Left lobe of liver (tissue), 2 donors: ENCODE measurements around the gene DBX2. TPM values are rescaled to one million over a fixed set of nuclear protein-coding genes. Genes with fewer than 3 reads are reported as not detected.
"Not testable (repeated sequence)": the region's sequence is repeated elsewhere in the genome, so short reads cannot be mapped to it uniquely, and the experiment has no call there.

ENCODE experiments used
- ATAC-seq: fragments of 200-7000 bp; cut with Tn5 transposase; one replicate; pipeline ENCODE4 v1.9.1; 2020; ENCODE audit warnings: mild to moderate bottlenecking, moderate library complexity
- DNase-seq: peaks from one replicate; pipeline ENCODE4 v3.0.0-alpha.2; 2020; ENCODE audit warnings: low spot score
- total RNA-seq: library from RNA; stranded (reverse); gene quantifications from one replicate; pipeline ENCODE4 v1.2.1, GENCODE V29; 2021
- donor health status: DM: no; HTN: no; CAD: no; lungs with moderate emphysema.
- donor health status: DM: no; HTN: yes; CAD: no.

The DBX2 gene
- total RNA-seq, 1 donor from 2014 or later = not detected

DNA sequence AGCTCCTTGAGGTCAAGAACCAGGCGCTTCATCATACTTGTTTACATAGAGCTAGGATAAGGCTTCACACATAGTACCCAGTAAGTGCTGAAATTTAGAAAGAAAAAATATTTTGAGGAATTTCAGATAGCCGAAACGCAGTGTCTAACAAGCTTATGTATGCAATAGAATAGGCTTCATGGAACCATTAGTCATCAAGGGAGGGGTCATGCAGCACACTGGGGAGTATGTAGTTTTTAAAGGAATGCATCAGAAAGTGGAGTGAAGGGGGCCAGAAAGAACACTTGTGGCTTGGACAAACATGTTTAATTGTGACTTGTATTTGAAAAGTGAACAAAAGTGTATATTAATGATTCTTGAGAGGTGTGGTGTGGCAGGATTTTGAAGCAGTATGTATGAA lies 38.1 kb downstream of the DBX2 start:
- no peak for ATAC-seq
- no peak for DNase-seq

DNA sequence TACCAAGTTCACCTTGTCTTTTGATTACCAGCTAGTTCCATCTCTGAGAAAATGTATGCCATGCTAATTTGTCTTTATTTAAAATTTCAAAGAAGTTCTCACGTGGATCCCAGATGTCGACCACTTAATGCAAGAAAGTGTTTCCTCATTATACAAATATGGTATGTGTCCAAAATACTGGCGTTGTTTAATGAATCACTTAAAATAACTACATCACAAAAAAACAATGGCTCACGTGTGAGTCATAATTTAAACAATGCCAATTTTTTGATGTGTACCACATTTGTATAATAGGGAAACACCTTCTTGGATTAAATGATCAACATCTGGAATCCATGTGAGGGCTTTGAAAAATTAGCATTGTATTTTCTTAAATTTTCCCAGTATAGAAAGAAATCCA lies 40.8 kb downstream of the DBX2 start:
- ATAC-seq = no peak

DNA sequence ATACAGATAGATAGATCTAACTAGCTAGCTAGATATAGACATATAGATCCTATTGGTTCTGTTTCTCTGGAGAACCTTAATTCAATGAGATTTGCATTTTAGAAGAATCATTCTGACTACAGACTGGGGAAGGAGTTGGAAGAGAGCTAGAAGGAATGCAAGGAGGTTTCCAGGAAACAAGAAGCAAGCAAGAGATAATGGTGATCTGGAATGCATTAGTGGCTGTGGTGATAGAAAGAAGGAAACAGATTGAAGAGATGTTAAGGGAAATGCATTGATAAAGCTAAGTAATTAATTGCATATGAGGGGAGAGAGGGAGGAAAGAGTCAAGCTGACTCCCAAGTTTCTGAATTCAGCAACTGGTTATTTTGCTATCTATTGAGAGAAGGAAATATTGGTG lies 42.7 kb downstream of the DBX2 start:
- DNase-seq (no peak), ATAC-seq (no peak)

More for the DNA sequence above, 40.8 kb downstream of the DBX2 start:
- DNase-seq = no peak

DNA sequence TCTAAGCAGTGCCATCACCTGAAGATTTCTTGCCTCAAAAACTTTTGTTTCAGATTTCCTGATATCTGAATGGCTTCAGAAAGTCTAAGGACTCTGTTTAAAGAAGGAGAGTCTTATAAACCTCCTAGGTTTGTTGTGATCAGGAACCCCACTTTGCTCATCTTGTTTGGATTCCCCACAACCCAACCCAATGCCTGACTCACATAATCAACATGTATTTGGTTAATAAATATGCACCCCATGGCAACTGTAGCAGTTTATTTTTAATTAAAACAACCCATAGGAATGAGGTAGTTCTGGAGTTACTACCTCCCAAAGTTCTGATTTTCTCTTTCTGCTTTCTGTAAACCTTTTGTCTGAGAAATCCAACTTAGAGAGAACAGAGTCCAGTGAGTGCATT lies 51.5 kb downstream of the DBX2 start:
- ATAC-seq (no peak), DNase-seq (no peak)

DNA sequence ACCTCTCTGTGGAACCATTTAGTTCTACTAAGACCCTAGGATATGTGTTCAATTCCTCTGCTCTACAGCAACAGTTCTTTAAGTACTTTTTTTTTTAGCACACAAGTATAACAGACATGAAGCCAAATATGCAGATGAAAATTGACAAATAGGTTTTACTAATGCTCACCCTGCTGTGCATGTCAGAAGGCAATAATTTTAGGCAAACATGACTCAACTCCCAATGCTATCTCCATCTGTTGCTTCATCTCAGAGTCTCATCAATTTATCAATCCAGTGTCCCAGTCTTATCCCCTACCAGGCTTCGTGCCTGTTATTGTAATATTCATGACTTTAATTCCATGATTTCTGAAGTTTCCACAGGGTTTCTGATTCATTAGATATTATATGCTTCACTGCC lies 57.7 kb downstream of the DBX2 start:
- ATAC-seq (no peak), DNase-seq (no peak)

DNA sequence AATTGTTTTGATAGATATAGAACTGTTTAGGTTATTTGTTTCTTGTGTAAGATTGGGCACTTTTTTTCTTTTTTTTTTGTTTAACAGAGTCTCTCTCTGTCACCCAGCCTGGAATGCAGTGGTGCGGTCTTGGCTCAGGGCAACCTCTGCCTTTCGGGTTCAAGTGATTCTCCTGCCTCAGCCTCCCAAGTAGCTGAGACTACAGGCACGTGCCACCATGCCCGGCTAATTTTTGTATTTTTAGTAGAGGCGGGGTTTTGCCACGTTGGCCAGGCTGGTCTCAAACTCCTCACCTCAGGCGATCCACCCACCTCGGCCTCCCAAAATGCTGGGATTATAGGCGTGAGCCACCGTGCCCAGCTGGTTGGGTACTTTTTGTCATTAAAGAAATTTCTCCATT lies 66.0 kb downstream of the DBX2 start:
- DNase-seq, ATAC-seq: not testable (repeated sequence)

DNA sequence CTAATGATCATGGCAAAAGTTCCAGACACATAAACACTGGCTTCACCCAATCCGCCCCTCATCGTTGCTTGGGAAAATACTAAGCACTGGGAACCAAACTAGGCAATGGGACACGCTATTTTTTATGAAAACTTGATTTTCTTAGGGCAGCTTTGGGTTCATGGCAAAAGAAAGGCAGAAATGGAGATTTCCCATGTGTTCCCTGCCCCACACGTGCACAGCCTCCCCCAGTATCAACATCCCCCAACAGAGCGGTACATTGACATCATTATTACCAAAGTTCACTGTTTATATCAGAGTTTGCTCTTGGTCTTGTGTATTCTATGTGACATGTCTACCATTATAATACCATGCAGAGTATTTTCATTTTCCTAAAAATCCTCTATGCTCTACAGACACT lies 71.0 kb downstream of the DBX2 start:
- ATAC-seq = no peak

DNA sequence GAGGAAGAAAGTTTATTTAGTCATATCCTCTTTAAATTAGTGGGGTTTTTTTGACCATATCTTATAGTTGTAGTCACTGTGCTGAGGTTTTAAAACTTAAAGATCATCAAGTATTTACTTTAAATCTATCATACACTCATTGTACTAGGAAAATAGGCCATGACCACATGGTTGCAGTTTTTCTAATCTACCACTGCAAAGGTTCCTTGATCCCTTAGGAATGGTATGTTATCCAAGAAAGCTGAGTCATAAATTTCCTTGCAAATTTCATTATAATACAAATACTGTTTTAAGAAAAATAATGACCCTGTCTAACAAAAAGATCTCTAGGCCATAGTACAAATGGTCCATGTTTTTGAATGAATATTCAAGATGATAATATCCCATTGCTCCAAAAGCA lies 74.7 kb downstream of the DBX2 start:
- ATAC-seq = no peak
- DNase-seq = no peak

More for the DNA sequence above, 71.0 kb downstream of the DBX2 start:
- DNase-seq = no peak

DNA sequence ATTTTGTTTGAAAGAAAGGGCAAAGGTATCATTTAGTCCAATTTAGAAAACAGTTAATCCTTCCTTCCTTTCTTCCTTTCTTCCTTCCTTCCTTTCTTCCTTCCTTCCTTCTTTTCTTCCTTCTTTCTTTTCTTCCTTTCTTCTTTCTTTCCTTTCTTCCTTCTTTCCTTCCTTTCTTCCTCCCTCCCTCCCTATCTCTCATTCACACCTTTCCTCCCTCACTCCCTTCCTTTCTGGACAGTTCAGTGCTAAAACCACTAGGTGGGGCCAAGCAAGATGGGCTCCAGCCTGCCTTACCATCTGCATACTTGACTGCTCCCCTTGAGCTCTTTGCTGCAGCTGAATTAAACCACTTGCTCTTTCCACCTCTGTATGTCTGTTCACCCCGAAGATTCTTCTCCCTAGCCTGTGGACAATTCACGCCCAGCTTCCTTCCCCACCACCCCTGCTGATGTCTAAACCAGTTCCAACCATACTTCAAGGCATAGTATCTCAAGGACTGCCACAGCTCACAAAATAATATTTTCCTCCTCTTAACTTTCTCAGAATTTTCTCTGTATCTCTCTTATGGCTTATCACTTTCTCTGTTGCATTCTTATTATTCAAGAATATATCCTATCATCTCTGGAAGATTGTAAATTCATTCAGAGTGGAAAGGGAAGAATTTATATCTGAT lies 78.0 kb downstream of the DBX2 start:
- ATAC-seq (peak; percentile 76), DNase-seq (no peak)

DNA sequence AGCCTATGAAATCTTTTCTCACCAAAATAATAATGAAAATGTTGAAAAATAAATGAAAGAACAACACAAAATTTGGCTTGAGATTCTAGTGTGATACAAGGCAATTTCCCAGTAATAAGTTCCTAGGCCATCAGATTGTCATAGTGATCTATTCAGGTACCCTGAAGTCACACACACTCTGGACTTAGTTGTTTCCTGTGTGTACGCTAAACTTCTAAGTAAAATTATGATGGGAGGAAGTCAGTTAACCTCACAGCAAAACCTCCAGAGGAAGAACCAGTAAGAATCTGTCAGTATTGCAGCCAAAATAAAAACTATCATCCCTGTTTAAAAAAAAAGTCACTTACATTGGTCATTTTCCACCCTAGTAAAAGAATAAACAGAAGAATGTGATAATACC lies 81.9 kb downstream of the DBX2 start:
- DNase-seq (no peak), ATAC-seq (no peak)

Other genes starting within 250 kb of the DBX2 start
- 0.78 TPM for gene NELL2, start 174.8 kb downstream of the DBX2 start, total RNA-seq
- gene ANO6, start 165.0 kb upstream of the DBX2 start, total RNA-seq = 49.5 TPM